ENCODE data around the gene PCDHGB3.
"Not testable (repeated sequence)": the region's sequence is repeated elsewhere in the genome, so short reads cannot be mapped to it uniquely, and the experiment has no call there.

The PCDHGB3 gene

GRCh38 chr5:141393267-141393666, 23.2 kb downstream of the PCDHGB3 start:
- ChIA-PET POLR2A (no interaction called here), CTCF (no interaction called here)
- no peak for DNase-seq (ENCODE audit: extremely low spot score)
- TF ChIP-seq ZNF384 (IDR thresholded peaks at IDR 0.05) (no peak), SUZ12 (IDR thresholded peaks at IDR 0.05) (no peak), NFRKB (IDR thresholded peaks at IDR 0.05) (no peak), ARNT (IDR thresholded peaks at IDR 0.05) (no peak), FOXM1 (IDR thresholded peaks at IDR 0.05; ENCODE audit: borderline replicate concordance) (no peak), BHLHE40 (IDR thresholded peaks at IDR 0.05; ENCODE audit: borderline replicate concordance) (no peak), CTBP1 (IDR thresholded peaks at IDR 0.05; ENCODE audit: borderline replicate concordance) (no peak), ELF4 (IDR thresholded peaks at IDR 0.05) (no peak), L3MBTL2 (conservative IDR thresholded peaks at IDR 0.05) (no peak), FOXK2 (IDR thresholded peaks at IDR 0.05) (no peak), FOXA1 (IDR thresholded peaks at IDR 0.05) (no peak), TARDBP (IDR thresholded peaks at IDR 0.05) (no peak), LEF1 (IDR thresholded peaks at IDR 0.05; ENCODE audit: borderline replicate concordance) (no peak), HDGF (IDR thresholded peaks at IDR 0.05; ENCODE audit: borderline replicate concordance) (no peak), PKNOX1 (IDR thresholded peaks at IDR 0.05) (no peak), SP1 (IDR thresholded peaks at IDR 0.05) (no peak)

- DNase-seq (ENCODE audit: extremely low spot score); CTCF ChIA-PET; POLR2A ChIA-PET: not testable (repeated sequence)
Observed at GRCh38 chr5:141394401-141395187, 24.6 kb downstream of the PCDHGB3 start.

GRCh38 chr5:141397756-141398551, 27.9 kb downstream of the PCDHGB3 start, which contains the start of gene PCDHGB5:
TSS of gene PCDHGB5 (plus strand) at chr5:141397947. CDS start at chr5:141398128, 181 bp downstream.
- CTCF ChIA-PET; POLR2A ChIA-PET; DNase-seq (ENCODE audit: extremely low spot score): not testable (repeated sequence)

- POLR2A ChIA-PET, result no interaction called here
- no peak for TF ChIP-seq NFRKB (IDR thresholded peaks at IDR 0.05)
- TF ChIP-seq FOXM1 (IDR thresholded peaks at IDR 0.05; ENCODE audit: borderline replicate concordance), result no peak
- no peak for TF ChIP-seq FOXK2 (IDR thresholded peaks at IDR 0.05)
- TF ChIP-seq HDGF (IDR thresholded peaks at IDR 0.05; ENCODE audit: borderline replicate concordance), result no peak
- TF ChIP-seq LEF1 (IDR thresholded peaks at IDR 0.05; ENCODE audit: borderline replicate concordance), result no peak
- no peak for TF ChIP-seq L3MBTL2 (conservative IDR thresholded peaks at IDR 0.05)
- no peak for TF ChIP-seq SP1 (IDR thresholded peaks at IDR 0.05)
- TF ChIP-seq PKNOX1 (IDR thresholded peaks at IDR 0.05), result no peak
- no peak for TF ChIP-seq ELF4 (IDR thresholded peaks at IDR 0.05)
- TF ChIP-seq ZNF384 (IDR thresholded peaks at IDR 0.05), result no peak
- no peak for TF ChIP-seq TARDBP (IDR thresholded peaks at IDR 0.05)
- no peak for TF ChIP-seq FOXA1 (IDR thresholded peaks at IDR 0.05)
- TF ChIP-seq BHLHE40 (IDR thresholded peaks at IDR 0.05; ENCODE audit: borderline replicate concordance), result no peak
- no peak for TF ChIP-seq CTBP1 (IDR thresholded peaks at IDR 0.05; ENCODE audit: borderline replicate concordance)
- no peak for TF ChIP-seq ARNT (IDR thresholded peaks at IDR 0.05)
- no peak for TF ChIP-seq SUZ12 (IDR thresholded peaks at IDR 0.05)
- CTCF ChIA-PET, result no interaction called here
- no peak for DNase-seq (ENCODE audit: extremely low spot score)
Observed at GRCh38 chr5:141398608-141399007, 28.6 kb downstream of the PCDHGB3 start.

- no peak for DNase-seq (ENCODE audit: extremely low spot score)
- CTCF ChIA-PET, result no interaction called here
- POLR2A ChIA-PET, result no interaction called here
- no peak for TF ChIP-seq NFRKB (IDR thresholded peaks at IDR 0.05)
- no peak for TF ChIP-seq HDGF (IDR thresholded peaks at IDR 0.05; ENCODE audit: borderline replicate concordance)
- TF ChIP-seq CTBP1 (IDR thresholded peaks at IDR 0.05; ENCODE audit: borderline replicate concordance), result no peak
- no peak for TF ChIP-seq SUZ12 (IDR thresholded peaks at IDR 0.05)
- TF ChIP-seq BHLHE40 (IDR thresholded peaks at IDR 0.05; ENCODE audit: borderline replicate concordance), result no peak
- TF ChIP-seq L3MBTL2 (conservative IDR thresholded peaks at IDR 0.05), result no peak
- TF ChIP-seq TARDBP (IDR thresholded peaks at IDR 0.05), result no peak
- TF ChIP-seq ARNT (IDR thresholded peaks at IDR 0.05), result no peak
- no peak for TF ChIP-seq LEF1 (IDR thresholded peaks at IDR 0.05; ENCODE audit: borderline replicate concordance)
- no peak for TF ChIP-seq FOXK2 (IDR thresholded peaks at IDR 0.05)
- no peak for TF ChIP-seq FOXM1 (IDR thresholded peaks at IDR 0.05; ENCODE audit: borderline replicate concordance)
- no peak for TF ChIP-seq ZNF384 (IDR thresholded peaks at IDR 0.05)
- no peak for TF ChIP-seq PKNOX1 (IDR thresholded peaks at IDR 0.05)
- no peak for TF ChIP-seq SP1 (IDR thresholded peaks at IDR 0.05)
Observed at GRCh38 chr5:141399555-141400258, 29.7 kb downstream of the PCDHGB3 start.

Data from HEK293T (cell line).